AML-193 (cell line): ENCODE results near the gene PDAP1.
"Not testable (repeated sequence)": the region's sequence is repeated elsewhere in the genome, so short reads cannot be mapped to it uniquely, and the experiment has no call there.

Experiments used
- DNase-seq, 2 experiments: peaks; one replicate each; lab custom pipeline; 2025; lab: John Stamatoyannopoulos, UW

PDAP1 gene

GRCh38 chr7:99375070-99375807 is 33.2 kb downstream of the PDAP1 start:
- peak; percentile 51 to 56 for DNase-seq

GRCh38 chr7:99374111-99375064 is 34.0 kb downstream of the PDAP1 start, which contains the start of gene ARPC1B:
Gene ARPC1B (plus strand): TSS chr7:99374730. CDS start chr7:99385715, 10,985 bp downstream.
- peak; percentile 48 to 72 for DNase-seq

GRCh38 chr7:99373091-99374066 is 35.0 kb downstream of the PDAP1 start:
- DNase-seq, result no peak

GRCh38 chr7:99372275-99373090 is 35.9 kb downstream of the PDAP1 start:
- DNase-seq, result no peak

GRCh38 chr7:99371376-99371920 is 36.9 kb downstream of the PDAP1 start:
- no peak for DNase-seq

GRCh38 chr7:99369767-99370391 is 38.5 kb downstream of the PDAP1 start:
- DNase-seq, result peak; percentile 17 to 26

- no peak for DNase-seq
These were observed 39.5 kb downstream of the PDAP1 start for GRCh38 chr7:99368750-99369389.

GRCh38 chr7:99366646-99367045 is 41.8 kb downstream of the PDAP1 start:
- no peak for DNase-seq

GRCh38 chr7:99365318-99366141 is 42.9 kb downstream of the PDAP1 start:
- peak; percentile 2 to 8 for DNase-seq

- DNase-seq, result no peak
These were observed 45.1 kb downstream of the PDAP1 start for GRCh38 chr7:99363286-99363685.

- no peak for DNase-seq
These were observed 45.6 kb downstream of the PDAP1 start for GRCh38 chr7:99362801-99363200.

GRCh38 chr7:99359465-99360154 is 48.8 kb downstream of the PDAP1 start:
- DNase-seq, result no peak

- not testable (repeated sequence) for DNase-seq
These were observed 49.9 kb downstream of the PDAP1 start for GRCh38 chr7:99358521-99358920.

- DNase-seq, result no peak
These were observed 50.5 kb downstream of the PDAP1 start for GRCh38 chr7:99357701-99358490.

- no peak for DNase-seq
These were observed 53.3 kb downstream of the PDAP1 start for GRCh38 chr7:99355098-99355497.

- no peak for DNase-seq
These were observed 56.1 kb downstream of the PDAP1 start for GRCh38 chr7:99352247-99352646.

GRCh38 chr7:99350641-99351040 is 57.8 kb downstream of the PDAP1 start:
- DNase-seq, result not testable (repeated sequence)
